BJ (cell line): ENCODE measurements around the gene GAGE10. TPM values are rescaled to one million over a fixed set of nuclear protein-coding genes. Genes with fewer than 3 reads are reported as not detected.
"Not testable (repeated sequence)": the region's sequence is repeated elsewhere in the genome, so short reads cannot be mapped to it uniquely, and the experiment has no call there.

Experiments
- CTCF ChIA-PET: fragments of 350-600 bp; formaldehyde crosslinking; extraction: SDS; loops from one replicate; lab custom pipeline; 2021; ENCODE audit warnings: antibody characterized with exemption, inconsistent platforms; lab: Yijun Ruan, JAX
- POLR2A ChIA-PET: fragments of 300-600 bp; sonication (Branson Sonifier 250); formaldehyde crosslinking; extraction: SDS; loops from one replicate; lab custom pipeline; 2021; ENCODE audit warnings: antibody characterized with exemption; lab: Charles Lee
- DNase-seq: peaks from one replicate; pipeline ENCODE4 v3.0.0-alpha.2; 2011; ENCODE audit warnings: low read depth
- H3K27me3 ChIP-seq: 2 replicates; pipeline ENCODE4 v1.6.0; 2011; ENCODE audit warnings: low read length; ENCODE audit not compliant: control insufficient read depth, insufficient read depth
- H3K36me3 ChIP-seq: 2 replicates; pipeline ENCODE4 v1.5.1; 2011; ENCODE audit warnings: low read length; ENCODE audit not compliant: control insufficient read depth, insufficient read depth
- H3K4me3 ChIP-seq: 2 replicates; pipeline ENCODE4 v1.5.1; 2011; ENCODE audit warnings: low read depth, mild to moderate bottlenecking, control low read depth, low read length
- polyA plus RNA-seq: library from polyadenylated mRNA; depleted of rRNA; stranded (reverse); fragments of >200 nt; gene quantifications from 2 replicates; pipeline ENCODE4 v1.2.3, GENCODE V29; 2011
- TF ChIP-seq, protein P1 (sequence below): IDR thresholded peaks from 2 replicates; pipeline ENCODE4 v1.5.1; 2011; ENCODE audit warnings: low read depth, mild to moderate bottlenecking, control low read depth, inconsistent platforms, low read length, moderate library complexity; ENCODE audit not compliant: insufficient read depth

GAGE10 gene
- polyA plus RNA-seq, 1 experiment = not detected

DNA sequence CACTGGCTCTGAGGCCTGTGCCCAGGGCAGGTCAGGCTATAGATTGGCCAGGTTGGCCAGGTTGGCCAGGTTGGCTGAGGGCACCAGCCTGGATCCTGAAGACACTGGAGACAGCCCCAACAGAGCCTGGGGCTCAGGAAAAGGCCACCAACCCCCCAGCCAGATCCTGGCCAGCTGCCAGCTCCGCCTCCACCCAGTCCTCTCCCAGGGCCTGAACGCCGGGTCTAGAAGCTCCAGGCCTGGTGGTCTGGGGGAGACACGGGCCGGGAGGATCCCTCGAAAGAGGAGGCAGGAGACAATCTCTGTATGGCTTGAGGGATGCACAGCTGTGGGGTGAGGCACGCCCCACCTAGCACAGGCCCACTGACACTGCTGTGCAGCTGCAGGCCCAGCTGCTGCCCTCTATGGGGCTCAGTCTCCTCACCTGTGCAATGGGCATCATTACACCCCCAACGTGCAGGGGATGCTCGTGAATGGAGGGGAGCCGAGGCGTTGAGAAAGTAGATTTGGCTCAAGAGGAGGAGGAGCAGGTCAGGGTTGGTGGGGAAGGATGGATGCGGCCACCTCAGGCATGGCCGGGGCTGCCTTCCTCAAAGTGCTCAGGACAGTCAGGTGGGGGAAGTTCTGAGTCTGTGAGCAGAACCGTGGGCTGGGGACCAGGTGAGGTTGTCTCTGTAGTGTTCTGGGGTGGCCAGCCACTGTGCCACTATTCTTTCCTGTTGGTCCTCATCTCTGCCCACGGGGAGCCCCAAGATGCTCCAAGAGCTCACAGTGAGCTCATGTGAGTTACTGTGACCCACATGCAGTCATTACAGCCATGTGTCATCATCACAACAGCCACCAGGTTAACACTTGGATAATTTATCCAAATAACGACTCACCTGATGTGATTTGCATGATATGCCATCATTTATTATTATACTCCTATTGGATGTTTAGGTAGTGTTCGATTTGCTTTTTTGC is 10.8 kb upstream of the GAGE10 start:
- TF ChIP-seq, protein P1, sequence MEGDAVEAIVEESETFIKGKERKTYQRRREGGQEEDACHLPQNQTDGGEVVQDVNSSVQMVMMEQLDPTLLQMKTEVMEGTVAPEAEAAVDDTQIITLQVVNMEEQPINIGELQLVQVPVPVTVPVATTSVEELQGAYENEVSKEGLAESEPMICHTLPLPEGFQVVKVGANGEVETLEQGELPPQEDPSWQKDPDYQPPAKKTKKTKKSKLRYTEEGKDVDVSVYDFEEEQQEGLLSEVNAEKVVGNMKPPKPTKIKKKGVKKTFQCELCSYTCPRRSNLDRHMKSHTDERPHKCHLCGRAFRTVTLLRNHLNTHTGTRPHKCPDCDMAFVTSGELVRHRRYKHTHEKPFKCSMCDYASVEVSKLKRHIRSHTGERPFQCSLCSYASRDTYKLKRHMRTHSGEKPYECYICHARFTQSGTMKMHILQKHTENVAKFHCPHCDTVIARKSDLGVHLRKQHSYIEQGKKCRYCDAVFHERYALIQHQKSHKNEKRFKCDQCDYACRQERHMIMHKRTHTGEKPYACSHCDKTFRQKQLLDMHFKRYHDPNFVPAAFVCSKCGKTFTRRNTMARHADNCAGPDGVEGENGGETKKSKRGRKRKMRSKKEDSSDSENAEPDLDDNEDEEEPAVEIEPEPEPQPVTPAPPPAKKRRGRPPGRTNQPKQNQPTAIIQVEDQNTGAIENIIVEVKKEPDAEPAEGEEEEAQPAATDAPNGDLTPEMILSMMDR = no peak
- H3K36me3 ChIP-seq = no peaks in the 10 kb centered on the region
- ChIA-PET CTCF (no interaction called here), POLR2A (no interaction called here)
- no peaks in the 10 kb centered on the region for H3K27me3 ChIP-seq
- DNase-seq = no peak
- H3K4me3 ChIP-seq = no peak overlapping the region

DNA sequence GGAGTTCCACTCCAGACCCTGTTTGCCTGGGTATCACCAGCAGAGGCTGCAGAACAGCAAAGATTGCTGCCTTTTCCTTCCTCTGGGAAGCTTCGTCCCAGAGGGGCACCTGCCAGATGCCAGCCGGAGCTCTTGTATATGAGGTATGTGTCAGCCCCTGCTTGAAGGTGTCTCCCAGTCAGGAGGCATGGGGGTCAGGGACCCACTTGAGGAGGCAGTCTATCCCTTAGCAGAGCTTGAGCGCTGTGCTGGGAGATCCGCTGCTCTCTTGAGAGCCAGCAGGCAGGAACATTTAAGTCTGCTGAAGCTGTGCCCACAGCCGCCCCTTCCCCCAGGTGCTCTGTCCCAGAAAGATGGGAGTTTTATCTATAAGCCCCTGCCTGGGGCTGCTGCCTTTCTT is 4.2 kb upstream of the GAGE10 start:
- H3K4me3 ChIP-seq, POLR2A ChIA-PET, CTCF ChIA-PET, H3K27me3 ChIP-seq, H3K36me3 ChIP-seq, DNase-seq: not testable (repeated sequence)

DNA sequence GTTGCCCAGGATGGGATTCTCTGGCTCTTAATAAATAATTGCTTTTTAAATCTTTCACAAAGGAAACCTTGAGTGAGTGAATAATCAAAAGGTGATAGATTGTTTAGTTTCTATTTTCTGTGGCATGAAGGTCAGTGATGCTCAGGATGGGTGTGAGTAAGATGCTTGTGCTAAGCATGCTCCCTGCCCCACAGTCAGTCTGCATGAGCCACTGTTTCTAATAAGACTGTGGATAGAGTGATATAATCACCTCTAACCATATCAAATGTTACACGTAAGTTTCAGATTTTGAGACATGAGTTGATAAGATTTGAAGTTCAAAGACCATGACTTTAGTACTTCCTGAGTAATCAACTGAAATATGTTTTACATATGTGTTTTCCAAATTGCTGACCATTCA is 2.7 kb upstream of the GAGE10 start:
- H3K4me3 ChIP-seq = no peak overlapping the region
- DNase-seq = no peak
- H3K36me3 ChIP-seq = no peaks in the 10 kb centered on the region
- CTCF ChIA-PET = interaction anchor here (0.6 kb wide), 2 partner anchors 483 to 1124 kb away, joined by 3 to 6 read pairs; no protein-coding TSS in a partner anchor
- POLR2A ChIA-PET = no interaction called here
- H3K27me3 ChIP-seq = no peaks in the 10 kb centered on the region
- TF ChIP-seq, protein P1 = no peak

DNA sequence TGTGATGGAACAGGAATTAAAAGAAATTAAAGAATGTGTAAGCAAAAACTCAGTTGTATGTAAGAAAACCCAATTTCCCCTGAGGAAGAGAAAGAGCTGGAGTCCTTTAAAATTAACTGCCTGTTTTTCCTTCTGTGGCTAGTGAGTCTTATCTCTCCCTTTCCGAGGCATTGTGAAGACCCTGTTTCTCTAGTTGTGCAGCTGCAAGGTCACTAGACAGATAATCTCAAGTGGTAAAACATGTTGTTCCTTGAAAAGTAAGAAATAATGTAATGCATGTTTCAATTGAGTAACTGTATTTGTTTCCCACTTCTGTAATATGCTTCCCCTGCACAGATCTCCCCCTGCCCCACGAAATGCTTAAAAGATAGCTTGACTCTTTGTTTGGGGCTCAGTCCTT is 4.3 kb downstream of the GAGE10 start:
- H3K4me3 ChIP-seq, CTCF ChIA-PET, H3K27me3 ChIP-seq, DNase-seq, POLR2A ChIA-PET, H3K36me3 ChIP-seq: not testable (repeated sequence)

DNA sequence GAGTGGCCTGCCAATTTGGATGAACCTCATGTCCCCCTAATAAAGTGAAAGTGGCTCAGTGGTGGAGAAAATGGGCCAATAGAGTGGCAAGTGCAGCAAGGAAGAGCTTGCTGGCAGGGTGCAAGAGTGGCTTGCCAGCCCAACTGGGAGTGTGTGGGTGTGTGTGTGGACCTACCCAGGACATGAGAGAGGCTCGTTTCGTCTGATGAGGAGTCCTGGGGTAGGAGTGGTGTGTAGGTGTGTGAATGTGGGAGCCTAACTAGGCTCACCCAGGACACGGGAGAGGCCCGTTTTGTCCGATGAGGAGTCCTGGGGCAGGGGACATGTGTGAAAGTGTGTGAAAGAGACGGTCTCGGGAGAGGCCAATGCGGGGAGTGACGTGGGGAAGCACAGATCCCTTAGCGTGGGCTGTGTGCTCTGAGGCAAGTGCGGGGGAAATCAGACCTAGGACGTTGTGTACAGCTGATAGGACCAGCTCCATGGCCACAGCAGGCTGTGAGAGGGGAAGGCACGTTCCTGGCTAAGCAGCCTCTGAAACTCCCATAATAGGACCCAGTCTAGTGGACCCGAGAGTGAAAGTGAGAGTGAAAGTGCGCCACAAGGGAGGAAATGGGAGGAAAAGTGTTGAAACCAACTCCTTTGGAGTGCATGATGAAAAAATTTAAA is 5.3 kb downstream of the GAGE10 start:
- TF ChIP-seq, protein P1 = no peak
- ChIA-PET CTCF (interaction anchor here (0.6 kb wide), 1 partner anchor 532 kb away, joined by 3 read pairs; no protein-coding TSS in a partner anchor), POLR2A (no interaction called here)
- no peak for DNase-seq
- Histone ChIP-seq H3K4me3 (peak overlapping the region; percentile 22), H3K36me3 (no peaks in the 10 kb centered on the region), H3K27me3 (no peaks in the 10 kb centered on the region)

DNA sequence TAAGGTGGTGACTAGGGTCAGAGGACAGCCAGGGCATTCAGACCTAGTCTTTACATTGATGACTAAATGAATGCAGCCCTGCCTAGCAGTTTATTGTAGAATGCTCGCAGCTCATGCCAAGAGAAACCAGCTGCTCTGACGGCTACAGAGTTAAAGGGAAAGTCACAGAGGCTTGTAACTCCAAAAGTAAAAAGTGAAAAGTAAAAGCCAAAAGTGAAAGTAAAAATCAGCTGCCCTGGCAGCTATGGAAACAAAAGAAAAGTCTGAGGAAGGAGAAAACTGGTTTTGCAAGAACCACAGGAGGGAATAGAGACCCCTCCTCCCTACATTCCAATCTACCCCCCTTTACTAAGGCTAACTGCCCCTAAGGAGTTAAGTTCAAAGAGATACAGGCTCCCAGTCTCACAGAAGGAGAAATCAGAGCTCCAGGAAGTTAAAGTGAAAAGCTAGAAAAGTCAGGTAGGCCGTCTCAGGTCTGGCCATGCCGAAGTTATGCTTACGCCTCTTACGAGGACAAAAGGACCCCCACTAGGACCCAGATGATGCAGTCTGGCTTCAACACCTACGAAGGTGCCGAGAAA is 6.0 kb downstream of the GAGE10 start:
- H3K36me3 ChIP-seq = no peaks in the 10 kb centered on the region
- ChIA-PET POLR2A (no interaction called here), CTCF (no interaction called here)
- H3K27me3 ChIP-seq = no peaks in the 10 kb centered on the region
- DNase-seq = no peak
- TF ChIP-seq, protein P1 = no peak
- H3K4me3 ChIP-seq = peak overlapping the region; percentile 22
